HFF-Myc (cell line): ENCODE results near the gene SUPT5H.
A peak's percentile ranks its signal among the peaks of the same experiment; 100 is the strongest.

Experiments used
- DNase-seq: peaks from one replicate; pipeline ENCODE4 v3.0.0-alpha.2; 2011; ENCODE audit warnings: low read depth; ENCODE audit errors: extremely low read depth
- H3K4me3 ChIP-seq: replicated peaks from 2 replicates; pipeline ENCODE4 v1.5.1; 2011; ENCODE audit warnings: low read depth, mild to moderate bottlenecking, control low read depth, low read length
- TF ChIP-seq, protein P1 (sequence below): IDR thresholded peaks from 2 replicates; pipeline ENCODE4 v1.5.1; 2012; ENCODE audit warnings: mild to moderate bottlenecking, low read depth, low read length, control low read depth; ENCODE audit errors: missing control alignments

SUPT5H gene

GRCh38 chr19:39401549-39402345 is 43.6 kb upstream of the SUPT5H start:
- H3K4me3 ChIP-seq = no peak overlapping the region
- TF ChIP-seq, protein P1, sequence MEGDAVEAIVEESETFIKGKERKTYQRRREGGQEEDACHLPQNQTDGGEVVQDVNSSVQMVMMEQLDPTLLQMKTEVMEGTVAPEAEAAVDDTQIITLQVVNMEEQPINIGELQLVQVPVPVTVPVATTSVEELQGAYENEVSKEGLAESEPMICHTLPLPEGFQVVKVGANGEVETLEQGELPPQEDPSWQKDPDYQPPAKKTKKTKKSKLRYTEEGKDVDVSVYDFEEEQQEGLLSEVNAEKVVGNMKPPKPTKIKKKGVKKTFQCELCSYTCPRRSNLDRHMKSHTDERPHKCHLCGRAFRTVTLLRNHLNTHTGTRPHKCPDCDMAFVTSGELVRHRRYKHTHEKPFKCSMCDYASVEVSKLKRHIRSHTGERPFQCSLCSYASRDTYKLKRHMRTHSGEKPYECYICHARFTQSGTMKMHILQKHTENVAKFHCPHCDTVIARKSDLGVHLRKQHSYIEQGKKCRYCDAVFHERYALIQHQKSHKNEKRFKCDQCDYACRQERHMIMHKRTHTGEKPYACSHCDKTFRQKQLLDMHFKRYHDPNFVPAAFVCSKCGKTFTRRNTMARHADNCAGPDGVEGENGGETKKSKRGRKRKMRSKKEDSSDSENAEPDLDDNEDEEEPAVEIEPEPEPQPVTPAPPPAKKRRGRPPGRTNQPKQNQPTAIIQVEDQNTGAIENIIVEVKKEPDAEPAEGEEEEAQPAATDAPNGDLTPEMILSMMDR = no peak
- DNase-seq = no peak

DNA sequence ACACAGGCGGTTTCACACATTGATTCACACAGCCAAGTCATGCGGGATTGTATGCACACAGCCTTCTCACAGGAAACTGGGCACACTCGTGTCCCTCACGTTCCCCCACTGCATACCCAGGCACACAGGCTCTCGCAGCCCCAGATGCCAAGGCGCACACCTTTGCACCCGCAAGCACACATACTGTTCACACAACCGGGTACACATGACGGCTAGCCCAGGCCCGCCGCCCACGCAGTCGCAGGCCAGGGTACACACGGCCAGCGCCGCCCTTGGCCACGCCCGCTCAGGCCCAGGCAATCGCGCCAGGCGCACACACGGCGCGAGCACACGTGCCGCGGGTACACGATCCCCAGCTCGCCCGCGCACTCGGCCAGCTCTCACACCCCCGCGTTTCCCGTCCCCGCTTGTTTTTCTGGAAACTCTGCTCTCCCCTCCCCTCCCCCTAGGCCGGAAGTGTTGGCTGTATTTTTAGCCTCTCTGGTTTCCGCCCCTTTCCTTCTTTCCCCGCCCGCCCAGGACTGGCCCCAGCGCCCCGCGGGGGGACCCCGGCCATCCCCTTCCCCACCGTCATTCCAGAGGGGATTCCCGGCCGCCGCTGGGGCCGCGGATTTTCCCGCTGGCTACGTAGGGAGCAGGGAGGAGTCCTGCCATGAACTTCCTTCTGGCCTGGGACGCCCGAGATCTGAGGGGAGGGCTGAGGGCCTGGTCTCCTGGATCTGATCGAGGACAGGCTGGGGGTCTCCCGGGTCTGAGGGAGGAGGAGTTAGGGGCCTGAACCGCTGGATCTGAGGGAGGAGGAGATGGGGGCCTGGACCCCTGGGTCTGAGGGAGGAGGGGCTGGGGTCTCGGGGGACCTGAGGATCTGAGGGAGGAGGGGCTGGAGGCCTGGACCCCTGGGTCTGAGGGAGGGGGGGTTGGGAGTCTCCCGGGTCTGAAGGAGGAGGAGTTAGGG is 42.8 kb upstream of the SUPT5H start:
- TF ChIP-seq, protein P1 = no peak
- peak; percentile 73 for DNase-seq
- H3K4me3 ChIP-seq = peak overlapping the region; percentile 40

DNA sequence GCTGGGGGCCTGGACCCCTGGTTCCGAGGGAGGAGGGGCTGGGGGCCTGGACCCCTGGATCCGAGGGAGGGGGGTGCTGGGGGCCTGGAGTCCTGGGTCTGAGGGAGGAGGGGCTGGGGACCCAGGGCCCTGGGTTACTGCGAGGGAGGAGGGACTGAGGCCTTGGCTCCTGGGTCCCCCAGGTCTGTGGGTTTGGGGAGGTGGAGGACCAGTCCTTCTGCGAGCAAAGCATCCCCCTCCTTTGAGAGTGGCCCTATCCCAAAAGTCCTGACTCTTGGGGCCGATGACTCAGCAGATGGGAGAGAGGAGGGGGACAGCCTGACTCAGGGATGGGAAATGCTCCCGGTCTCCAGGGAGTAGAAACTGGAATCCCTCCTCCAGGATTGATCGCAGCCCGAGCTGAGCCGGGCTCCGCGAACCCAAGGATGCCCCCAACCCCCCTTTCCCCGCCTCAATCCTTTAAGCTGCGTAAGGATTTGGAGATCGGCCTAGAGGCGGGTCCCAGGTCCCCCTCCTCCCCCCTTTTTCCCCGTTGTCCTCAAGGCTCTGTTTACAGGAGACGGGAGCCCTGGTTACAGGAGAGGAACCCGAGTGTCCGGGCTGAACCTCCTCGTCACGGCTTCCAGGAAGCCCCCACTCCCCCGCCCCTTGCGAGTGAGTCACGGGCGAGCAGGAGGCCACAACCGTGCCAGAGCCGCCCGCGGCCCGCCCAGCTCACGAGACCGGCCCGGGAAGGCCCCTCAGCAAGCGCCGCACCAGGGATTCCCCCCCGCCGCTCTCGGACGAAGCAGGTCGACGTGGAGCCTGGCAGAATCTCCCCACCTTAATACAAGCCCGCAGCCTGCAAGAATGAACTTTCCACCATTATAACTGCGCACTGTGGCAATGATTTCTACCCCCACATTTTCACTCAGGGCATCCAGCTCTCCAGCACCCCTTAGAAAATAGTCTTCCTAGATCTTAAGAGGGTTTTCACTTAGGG is 41.8 kb upstream of the SUPT5H start:
- TF ChIP-seq, protein P1 = no peak
- DNase-seq = peak; percentile 94
- H3K4me3 ChIP-seq = peak overlapping the region; percentile 40

GRCh38 chr19:39405261-39405957 is 40.0 kb upstream of the SUPT5H start:
- DNase-seq = no peak
- no peak overlapping the region for H3K4me3 ChIP-seq
- TF ChIP-seq, protein P1 = no peak

GRCh38 chr19:39405958-39406655 is 39.3 kb upstream of the SUPT5H start:
- DNase-seq = no peak
- TF ChIP-seq, protein P1 = no peak
- peak overlapping the region; percentile 96 for H3K4me3 ChIP-seq
